ENCODE measurements around the gene NIM1K. TPM values are rescaled to one million over a fixed set of nuclear protein-coding genes. Genes with fewer than 3 reads are reported as not detected.

NIM1K gene
- total and polyA plus RNA-seq, 2 donors (not counting 1 experiment from before 2014, with no cell fraction given) = 1.7 to 14.7 TPM

DNA sequence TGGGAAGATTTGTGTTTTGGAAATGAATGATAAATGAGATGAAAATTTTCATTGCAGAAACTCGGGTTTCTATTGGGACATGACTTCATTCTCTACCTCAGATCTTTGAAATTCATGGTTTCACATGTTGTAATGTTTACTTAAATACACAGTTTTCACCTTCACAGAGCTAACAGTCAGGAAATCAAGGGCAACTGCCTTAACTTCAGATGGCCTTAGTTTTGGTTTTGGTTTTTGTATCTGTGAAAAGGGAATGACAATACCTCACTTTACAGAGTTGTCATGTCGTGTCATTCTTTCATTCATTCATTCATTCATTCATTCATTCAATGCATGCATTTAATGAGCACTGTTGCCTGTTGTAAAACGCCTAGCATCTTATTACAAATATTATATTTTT is 41.9 kb downstream of the NIM1K start:
- DNase-seq (ENCODE audit: low read depth in 2 of 2) = no peak
- Histone ChIP-seq H3K4me2 (ENCODE audit: extremely low read depth, insufficient read depth, low read length) (no peak overlapping the region), H3K27ac (ENCODE audit: insufficient read depth, low read length) (no peak overlapping the region), H3K4me3 (replicated peaks in 1 of 4; ENCODE audit: control extremely low read depth in 1 of 4, insufficient read depth in 1 of 4, low read depth in 3 of 4, low read length in 4 of 4) (no peak overlapping the region), H3K4me1 (ENCODE audit: control insufficient read depth, extremely low read depth, insufficient read depth, low read length) (no peaks in the 10 kb centered on the region), H3K27me3 (ENCODE audit: control insufficient read depth, insufficient read depth, low read length) (no peaks in the 10 kb centered on the region), H3K79me2 (ENCODE audit: control insufficient read depth, insufficient read depth, low read length) (no peaks in the 10 kb centered on the region), H4K20me1 (ENCODE audit: control insufficient read depth, extremely low read depth, insufficient read depth, low read length) (no peaks in the 10 kb centered on the region), H3K9me3 (ENCODE audit: control insufficient read depth, insufficient read depth, low read depth, low read length) (no peaks in the 10 kb centered on the region), H3K9ac (ENCODE audit: insufficient read depth, low read length) (no peak overlapping the region), H3K36me3 (ENCODE audit: control insufficient read depth, insufficient read depth, low read length) (no peaks in the 10 kb centered on the region), H2AFZ (ENCODE audit: low read length) (no peak overlapping the region)
- no peak for TF ChIP-seq EZH2 (IDR thresholded peaks at IDR 0.05; ENCODE audit: low read length, missing control alignments)
- TF ChIP-seq CTCF (conservative IDR thresholded peaks at IDR 0.05 in 1 of 2, IDR thresholded peaks at IDR 0.05 in 1 of 2; ENCODE audit: low read depth in 1 of 2, low read length in 2 of 2) = no peak

DNA sequence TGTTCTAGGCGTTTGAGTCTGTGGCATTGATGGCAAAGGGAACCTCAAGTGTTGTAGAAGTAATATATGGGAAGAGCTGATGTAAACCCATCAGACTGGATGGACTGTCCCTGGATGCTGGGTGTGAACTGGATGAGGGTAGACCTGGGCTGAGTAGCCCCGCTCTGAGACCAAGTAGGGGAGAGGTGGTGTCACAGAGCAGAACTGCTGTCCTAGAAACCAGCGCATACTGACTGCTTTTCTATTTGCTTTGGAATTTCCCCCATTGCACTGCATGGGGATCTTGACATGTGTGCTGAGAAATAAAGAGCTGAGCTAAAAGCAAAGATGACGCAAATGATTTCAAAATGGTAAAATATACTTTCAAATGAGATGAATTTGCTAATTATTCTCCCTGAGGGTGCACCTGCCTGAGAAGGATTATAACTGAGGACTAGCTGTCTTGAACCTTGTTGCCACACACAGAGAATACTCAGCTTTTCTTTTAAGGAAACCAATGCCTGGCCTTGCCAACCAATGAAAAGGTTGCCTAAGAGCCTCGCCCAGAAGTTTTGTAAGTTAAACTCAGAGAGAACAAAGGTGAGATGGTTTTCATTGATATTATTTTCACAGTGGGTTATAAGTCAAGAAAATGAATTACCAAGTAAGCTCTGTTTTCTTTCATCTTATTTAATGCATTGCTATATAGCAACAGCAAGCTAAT is 44.8 kb downstream of the NIM1K start:
- TF ChIP-seq CTCF (conservative IDR thresholded peaks at IDR 0.05 in 1 of 2, IDR thresholded peaks at IDR 0.05 in 1 of 2; ENCODE audit: low read depth in 1 of 2, low read length in 2 of 2) = no peak
- TF ChIP-seq EZH2 (IDR thresholded peaks at IDR 0.05; ENCODE audit: low read length, missing control alignments) = no peak
- H3K4me1 ChIP-seq (ENCODE audit: control insufficient read depth, extremely low read depth, insufficient read depth, low read length) = no peaks in the 10 kb centered on the region

DNA sequence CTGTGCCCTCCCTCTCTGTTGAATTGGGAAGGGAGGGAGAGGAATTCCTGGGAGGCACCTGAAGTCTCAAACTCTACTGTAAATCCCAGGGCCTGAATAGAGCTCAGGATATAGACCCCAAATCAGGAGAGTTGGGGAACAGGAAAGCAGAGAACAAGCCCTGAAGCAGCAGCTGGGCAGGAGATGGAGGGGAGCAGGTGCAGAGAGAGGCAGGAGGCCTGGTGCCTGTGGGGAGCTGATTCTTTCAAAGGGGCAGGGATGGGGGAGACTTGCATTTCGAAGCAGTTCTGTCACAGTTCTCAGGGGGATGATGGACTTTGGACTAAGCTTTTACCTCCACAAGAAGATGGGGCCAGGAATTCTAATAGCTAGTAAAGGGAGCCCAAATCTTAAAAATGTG is 50.2 kb downstream of the NIM1K start:
- Histone ChIP-seq H3K9ac (ENCODE audit: insufficient read depth, low read length) (no peak overlapping the region), H3K79me2 (ENCODE audit: control insufficient read depth, insufficient read depth, low read length) (no peaks in the 10 kb centered on the region), H3K4me3 (replicated peaks in 1 of 4; ENCODE audit: control extremely low read depth in 1 of 4, insufficient read depth in 1 of 4, low read depth in 3 of 4, low read length in 4 of 4) (no peak overlapping the region), H3K9me3 (ENCODE audit: control insufficient read depth, insufficient read depth, low read depth, low read length) (no peaks in the 10 kb centered on the region), H3K4me2 (ENCODE audit: extremely low read depth, insufficient read depth, low read length) (no peak overlapping the region), H2AFZ (ENCODE audit: low read length) (no peak overlapping the region), H3K4me1 (ENCODE audit: control insufficient read depth, extremely low read depth, insufficient read depth, low read length) (no peaks in the 10 kb centered on the region), H3K36me3 (ENCODE audit: control insufficient read depth, insufficient read depth, low read length) (no peaks in the 10 kb centered on the region), H4K20me1 (ENCODE audit: control insufficient read depth, extremely low read depth, insufficient read depth, low read length) (no peaks in the 10 kb centered on the region), H3K27me3 (ENCODE audit: control insufficient read depth, insufficient read depth, low read length) (no peaks in the 10 kb centered on the region), H3K27ac (ENCODE audit: insufficient read depth, low read length) (no peak overlapping the region)
- no peak for TF ChIP-seq EZH2 (IDR thresholded peaks at IDR 0.05; ENCODE audit: low read length, missing control alignments)
- no peak for TF ChIP-seq CTCF (conservative IDR thresholded peaks at IDR 0.05 in 1 of 2, IDR thresholded peaks at IDR 0.05 in 1 of 2; ENCODE audit: low read depth in 1 of 2, low read length in 2 of 2)
- no peak for DNase-seq (ENCODE audit: low read depth in 2 of 2)

More for the DNA sequence above, 44.8 kb downstream of the NIM1K start:
- Histone ChIP-seq H3K36me3 (ENCODE audit: control insufficient read depth, insufficient read depth, low read length) (no peaks in the 10 kb centered on the region), H4K20me1 (ENCODE audit: control insufficient read depth, extremely low read depth, insufficient read depth, low read length) (no peaks in the 10 kb centered on the region), H3K9ac (ENCODE audit: insufficient read depth, low read length) (no peak overlapping the region), H2AFZ (ENCODE audit: low read length) (no peak overlapping the region), H3K4me2 (ENCODE audit: extremely low read depth, insufficient read depth, low read length) (no peak overlapping the region), H3K27ac (ENCODE audit: insufficient read depth, low read length) (no peak overlapping the region), H3K27me3 (ENCODE audit: control insufficient read depth, insufficient read depth, low read length) (no peaks in the 10 kb centered on the region), H3K9me3 (ENCODE audit: control insufficient read depth, insufficient read depth, low read depth, low read length) (no peaks in the 10 kb centered on the region), H3K79me2 (ENCODE audit: control insufficient read depth, insufficient read depth, low read length) (no peaks in the 10 kb centered on the region), H3K4me3 (replicated peaks in 1 of 4; ENCODE audit: control extremely low read depth in 1 of 4, insufficient read depth in 1 of 4, low read depth in 3 of 4, low read length in 4 of 4) (no peak overlapping the region)
- DNase-seq (ENCODE audit: low read depth in 2 of 2) = no peak

Measured in fibroblast of lung (primary cell).